Thyroid gland (tissue), 4 donors: ENCODE results near the gene MMAB. TPM values are rescaled to one million over a fixed set of nuclear protein-coding genes. Genes with fewer than 3 reads are reported as not detected.

Source experiments
- DNase-seq, 2 donors: peaks; one replicate each; pipeline ENCODE4 v3.0.0-alpha.2; 2019
- H3K27ac ChIP-seq, 3 donors: fragments of 200-600 bp; sonication (generic); 1 replicate in 2 of 3; 2 replicates in 1 of 3; pipeline ENCODE4 v1.5.1; 2016 to 2019; ENCODE audit warnings: mild to moderate bottlenecking in 1 of 3, moderate library complexity in 1 of 3
- H3K27me3 ChIP-seq: fragments of 200-600 bp; sonication (generic); one replicate; pipeline ENCODE4 v1.5.1; 2019
- H3K36me3 ChIP-seq, 2 donors: fragments of 200-600 bp; sonication (generic); one replicate each; pipeline ENCODE4 v1.5.1; 2016 to 2019
- H3K4me1 ChIP-seq, 2 donors: fragments of 200-600 bp; sonication (generic); one replicate each; pipeline ENCODE4 v1.5.1; 2017 to 2019
- H3K4me3 ChIP-seq, 3 donors: fragments of 200-600 bp; sonication (generic); replicated peaks in 1 of 3; 1 replicate in 2 of 3; 2 replicates in 1 of 3; pipeline ENCODE4 v1.5.1; 2016; ENCODE audit warnings: mild to moderate bottlenecking in 1 of 3
- H3K9me3 ChIP-seq: fragments of 200-600 bp; sonication (generic); one replicate; pipeline ENCODE4 v1.5.1; 2017
- CTCF ChIP-seq, 6 experiments: fragments of 200-600 bp in 3 of 6; fragments of 450-650 bp in 3 of 6; sonication (generic) in 3 of 6; IDR thresholded peaks; one replicate each; pipeline ENCODE4 v1.5.1; 2016 to 2019; ENCODE audit warnings: antibody characterized with exemption in 6 of 6, mild to moderate bottlenecking in 2 of 6, inconsistent platforms in 1 of 6, moderate library complexity in 1 of 6
- POLR2A ChIP-seq, 2 donors: fragments of 450-650 bp; IDR thresholded peaks; one replicate each; pipeline ENCODE4 v1.6.1; 2017; ENCODE audit warnings: antibody characterized with exemption in 2 of 2, mild to moderate bottlenecking in 2 of 2, moderate library complexity in 1 of 2
- WGBS, 2 donors: methylation state at CpG; one replicate each; pipeline ENCODE4 v1.1.5; 2017; 5-methylcytosine and 5-hydroxymethylcytosine counted together
- intact Hi-C: fragments of 100-400 bp; cut with DNase I; formaldehyde crosslinking; loops from one replicate; pipeline ENCODE4 v1.15.1; 2023
- total RNA-seq, 4 donors: library from RNA; depleted of rRNA; stranded (reverse); fragments of >200 nt; gene quantifications; one replicate each; pipeline ENCODE4 v1.2.3, GENCODE V29; 2016

The MMAB gene
- total RNA-seq, 4 donors from 2014 or later: 40.3 to 82.2 (median 69.7) TPM

- intact Hi-C loops: loop anchor here (5.0 to 10.0 kb wide), 3 partner anchors 118 to 174 kb away; no protein-coding TSS in a partner anchor
- Histone ChIP-seq H3K36me3 (no peaks in the 10 kb centered on the region), H3K27ac (no peak overlapping the region), H3K4me1 (peaks cover 3 to 9% of the 10 kb centered on the region in 2 donors), H3K4me3 (no peak overlapping the region), H3K9me3 (no peaks in the 10 kb centered on the region), H3K27me3 (no peaks in the 10 kb centered on the region)
- no peak for TF ChIP-seq POLR2A (IDR thresholded peaks at IDR 0.05)
- TF ChIP-seq CTCF (IDR thresholded peaks at IDR 0.05): no peak
- no peak for DNase-seq
- 79 to 88% methylated on average over 7 of the region's 7 CpGs for WGBS, 2 donors
Measured at GRCh38 chr12:109599087-109599486, 25.8 kb upstream of the MMAB start.

GRCh38 chr12:109598428-109598854 lies 25.1 kb upstream of the MMAB start:
- Histone ChIP-seq H3K27ac (no peak overlapping the region), H3K36me3 (no peaks in the 10 kb centered on the region), H3K4me3 (no peak overlapping the region), H3K4me1 (peaks cover 3 to 9% of the 10 kb centered on the region in 2 donors), H3K9me3 (no peaks in the 10 kb centered on the region), H3K27me3 (no peaks in the 10 kb centered on the region)
- DNase-seq: no peak
- intact Hi-C loops: loop anchor here (5.0 to 10.0 kb wide), 3 partner anchors 119 to 174 kb away; no protein-coding TSS in a partner anchor
- 81 to 94% methylated on average over 6 to 11 of the region's 11 CpGs for WGBS, 2 donors
- no peak for TF ChIP-seq CTCF (IDR thresholded peaks at IDR 0.05)
- no peak for TF ChIP-seq POLR2A (IDR thresholded peaks at IDR 0.05)

GRCh38 chr12:109597795-109598427 lies 24.6 kb upstream of the MMAB start:
- intact Hi-C loops: loop anchor here (5.0 to 10.0 kb wide), 3 partner anchors 119 to 174 kb away; no protein-coding TSS in a partner anchor
- Histone ChIP-seq H3K4me3 (no peak overlapping the region), H3K4me1 (peaks cover 3 to 9% of the 10 kb centered on the region in 2 donors), H3K36me3 (peaks cover 4% of the 10 kb centered on the region in 2 donors), H3K9me3 (no peaks in the 10 kb centered on the region), H3K27me3 (no peaks in the 10 kb centered on the region), H3K27ac (no peak overlapping the region)
- TF ChIP-seq CTCF (IDR thresholded peaks at IDR 0.05): peak; percentile 71 to 98 (median 92)
- TF ChIP-seq POLR2A (IDR thresholded peaks at IDR 0.05): no peak
- DNase-seq: peak; percentile 89 to 90
- WGBS, 2 donors: 43 to 60% methylated on average over 20 to 26 of the region's 27 CpGs

- H3K27ac ChIP-seq: no peak overlapping the region
- intact Hi-C loops: loop anchor here (5.0 to 10.0 kb wide), 3 partner anchors 120 to 175 kb away; no protein-coding TSS in a partner anchor
Measured at GRCh38 chr12:109597414-109597794, 24.1 kb upstream of the MMAB start.

More at GRCh38 chr12:109597414-109597794, 24.1 kb upstream of the MMAB start:
- 0 to 54% methylated on average over 2 to 11 of the region's 11 CpGs for WGBS, 2 donors
- Histone ChIP-seq H3K4me3 (no peak overlapping the region), H3K36me3 (peaks cover 7% of the 10 kb centered on the region in 2 donors), H3K27me3 (no peaks in the 10 kb centered on the region), H3K9me3 (no peaks in the 10 kb centered on the region), H3K4me1 (peaks cover 3 to 9% of the 10 kb centered on the region in 2 donors)
- TF ChIP-seq POLR2A (IDR thresholded peaks at IDR 0.05): no peak
- TF ChIP-seq CTCF (IDR thresholded peaks at IDR 0.05): no peak
- DNase-seq: no peak
